ENCODE measurements around the gene CEP112. TPM values are rescaled to one million over a fixed set of nuclear protein-coding genes. Genes with fewer than 3 reads are reported as not detected.

The CEP112 gene
- total RNA-seq, 1 donor from 2014 or later = 9.7 TPM

- Histone ChIP-seq H3K9me3 (ENCODE audit: low read depth) (no peaks in the 10 kb centered on the region), H3K27me3 (no peaks in the 10 kb centered on the region), H3K4me2 (no peak overlapping the region), H3K27ac (no peak overlapping the region), H3K4me3 (no peak overlapping the region), H3K79me2 (ENCODE audit: low read depth) (no peaks in the 10 kb centered on the region), H2AFZ (replicated peaks) (no peak overlapping the region), H3K36me3 (no peaks in the 10 kb centered on the region), H3K4me1 (no peaks in the 10 kb centered on the region), H4K20me1 (ENCODE audit: low read depth) (no peaks in the 10 kb centered on the region), H3K9ac (no peak overlapping the region), H3F3A (ENCODE audit: low read depth) (no peaks in the 10 kb centered on the region)
- peaks cover 14% of the 10 kb centered on the region for H3K9me3 Mint-ChIP-seq
- H3K4me1 Mint-ChIP-seq = peaks cover 46% of the 10 kb centered on the region
- H3K4me3 Mint-ChIP-seq = no peak overlapping the region
- no peak overlapping the region for H3K27ac Mint-ChIP-seq
- H3K27me3 Mint-ChIP-seq (ENCODE audit: insufficient read depth, low read depth) = no peaks in the 10 kb centered on the region
- TF ChIP-seq CTCF (IDR thresholded peaks at IDR 0.05) = no peak
- TF ChIP-seq EZH2 (IDR thresholded peaks at IDR 0.05) = no peak
- no peak for TF ChIP-seq EZH2phosphoT487 (IDR thresholded peaks at IDR 0.05)
- H3K36me3 Mint-ChIP-seq = peaks cover 24% of the 10 kb centered on the region
- no peak for DNase-seq (ENCODE audit: low spot score)
Measured at GRCh38 chr17:65626451-65626850, 565.5 kb downstream of the CEP112 start.

GRCh38 chr17:65618516-65618915, 573.4 kb downstream of the CEP112 start:
- no peak overlapping the region for H3K4me3 ChIP-seq
- Mint-ChIP-seq H3K27me3 (ENCODE audit: insufficient read depth, low read depth) (no peaks in the 10 kb centered on the region), H3K36me3 (peaks cover 14% of the 10 kb centered on the region), H3K27ac (no peak overlapping the region), H3K9me3 (peaks cover 14% of the 10 kb centered on the region), H3K4me3 (no peak overlapping the region), H3K4me1 (peaks cover 3% of the 10 kb centered on the region)
- H4K20me1 ChIP-seq (ENCODE audit: low read depth) = no peaks in the 10 kb centered on the region
- no peak for DNase-seq (ENCODE audit: low spot score)
- H3K36me3 ChIP-seq = no peaks in the 10 kb centered on the region
- H3K27ac ChIP-seq = no peak overlapping the region
- no peak overlapping the region for H2AFZ ChIP-seq (replicated peaks)
- H3K79me2 ChIP-seq (ENCODE audit: low read depth) = no peaks in the 10 kb centered on the region
- H3K4me1 ChIP-seq = no peaks in the 10 kb centered on the region
- no peak overlapping the region for H3K4me2 ChIP-seq
- no peaks in the 10 kb centered on the region for H3F3A ChIP-seq (ENCODE audit: low read depth)
- H3K9me3 ChIP-seq (ENCODE audit: low read depth) = no peaks in the 10 kb centered on the region
- H3K9ac ChIP-seq = no peak overlapping the region
- TF ChIP-seq EZH2 (IDR thresholded peaks at IDR 0.05) (no peak), CTCF (IDR thresholded peaks at IDR 0.05) (no peak), EZH2phosphoT487 (IDR thresholded peaks at IDR 0.05) (no peak)
- no peaks in the 10 kb centered on the region for H3K27me3 ChIP-seq

- H3K27me3 Mint-ChIP-seq (ENCODE audit: insufficient read depth, low read depth) = no peaks in the 10 kb centered on the region
- H3K4me2 ChIP-seq = no peak overlapping the region
- no peak overlapping the region for H2AFZ ChIP-seq (replicated peaks)
- H3K9me3 ChIP-seq (ENCODE audit: low read depth) = no peaks in the 10 kb centered on the region
- no peaks in the 10 kb centered on the region for H3K4me1 ChIP-seq
- no peaks in the 10 kb centered on the region for H3K27me3 ChIP-seq
- DNase-seq (ENCODE audit: low spot score) = no peak
- TF ChIP-seq CTCF (IDR thresholded peaks at IDR 0.05) (no peak), EZH2phosphoT487 (IDR thresholded peaks at IDR 0.05) (no peak), EZH2 (IDR thresholded peaks at IDR 0.05) (no peak)
- no peaks in the 10 kb centered on the region for H3K36me3 ChIP-seq
- no peak overlapping the region for H3K9ac ChIP-seq
- no peak overlapping the region for H3K27ac Mint-ChIP-seq
- no peaks in the 10 kb centered on the region for H3F3A ChIP-seq (ENCODE audit: low read depth)
- peaks cover 3% of the 10 kb centered on the region for H3K4me1 Mint-ChIP-seq
- no peaks in the 10 kb centered on the region for H3K79me2 ChIP-seq (ENCODE audit: low read depth)
- no peaks in the 10 kb centered on the region for H4K20me1 ChIP-seq (ENCODE audit: low read depth)
- no peak overlapping the region for H3K4me3 ChIP-seq
- peaks cover 13% of the 10 kb centered on the region for H3K9me3 Mint-ChIP-seq
- no peak overlapping the region for H3K27ac ChIP-seq
- H3K4me3 Mint-ChIP-seq = no peak overlapping the region
- H3K36me3 Mint-ChIP-seq = peaks cover 14% of the 10 kb centered on the region
Measured at GRCh38 chr17:65617496-65617895, 574.4 kb downstream of the CEP112 start.

Measured in neural progenitor cell (in vitro differentiated cells).